Neuronal stem cell (in vitro differentiated cells): ENCODE data around the gene ATP13A4.

Experiments used
- DNase-seq: peaks from one replicate; pipeline ENCODE4 v3.0.0-alpha.2; 2013; ENCODE audit warnings: low spot score
- H2AFZ ChIP-seq: one replicate; pipeline ENCODE4 v1.6.1; 2013; ENCODE audit warnings: mild to moderate bottlenecking, low read length, inconsistent platforms
- H2AK5ac ChIP-seq: 2 replicates; pipeline ENCODE4 v1.6.1; 2013; ENCODE audit warnings: low read depth, mild to moderate bottlenecking, inconsistent platforms, low read length, moderate library complexity, mixed read lengths
- H2BK120ac ChIP-seq: 2 replicates; pipeline ENCODE4 v1.6.1; 2013; ENCODE audit warnings: low read depth, mild to moderate bottlenecking, inconsistent platforms, low read length, moderate library complexity, mixed read lengths
- H2BK12ac ChIP-seq: one replicate; pipeline ENCODE4 v1.6.1; 2013; ENCODE audit warnings: low read length, inconsistent platforms
- H2BK15ac ChIP-seq: 2 replicates; pipeline ENCODE4 v1.6.1; 2013; ENCODE audit warnings: mild to moderate bottlenecking, low read length, inconsistent platforms, mixed read lengths
- H2BK5ac ChIP-seq: one replicate; pipeline ENCODE4 v1.6.1; 2013; ENCODE audit warnings: inconsistent platforms, mild to moderate bottlenecking, low read length, moderate library complexity
- H3K14ac ChIP-seq: one replicate; pipeline ENCODE4 v1.6.1; 2013; ENCODE audit warnings: low read length, inconsistent platforms
- H3K18ac ChIP-seq: 2 replicates; pipeline ENCODE4 v1.6.1; 2013; ENCODE audit warnings: low read length, inconsistent platforms
- H3K23ac ChIP-seq: 2 replicates; pipeline ENCODE4 v1.6.1; 2013; ENCODE audit warnings: low read depth, mild to moderate bottlenecking, mixed read lengths, low read length, inconsistent platforms; ENCODE audit not compliant: poor library complexity
- H3K27ac ChIP-seq: replicated peaks from 3 replicates; pipeline ENCODE4 v1.5.1; 2013; ENCODE audit warnings: low read length, inconsistent platforms
- H3K27me3 ChIP-seq, 3 experiments: 2 replicates each; pipeline ENCODE4 v1.6.1; 2013; ENCODE audit warnings: low read length in 3 of 3, mild to moderate bottlenecking in 2 of 3, inconsistent platforms in 1 of 3, low read depth in 1 of 3, mixed read lengths in 1 of 3, moderate library complexity in 1 of 3; ENCODE audit not compliant: control insufficient read depth in 3 of 3, insufficient read depth in 3 of 3
- H3K36me3 ChIP-seq, 2 donors: replicated peaks in 1 of 2; 2 replicates each; pipeline ENCODE4 v1.6.1; 2013; ENCODE audit warnings: low read length in 2 of 2; ENCODE audit not compliant: control insufficient read depth in 2 of 2, insufficient read depth in 2 of 2
- H3K4ac ChIP-seq: 2 replicates; pipeline ENCODE4 v1.6.1; 2013; ENCODE audit warnings: inconsistent platforms, mild to moderate bottlenecking, low read length, moderate library complexity
- H3K4me1 ChIP-seq, 2 donors: 1 replicate in 1 of 2; 2 replicates in 1 of 2; pipeline ENCODE4 v1.6.1; 2013; ENCODE audit warnings: low read length in 2 of 2, low read depth in 1 of 2; ENCODE audit not compliant: control insufficient read depth in 2 of 2, insufficient read depth in 1 of 2
- H3K4me2 ChIP-seq: one replicate; pipeline ENCODE4 v1.6.1; 2013; ENCODE audit warnings: mild to moderate bottlenecking, low read length, inconsistent platforms; ENCODE audit not compliant: insufficient read depth, poor library complexity, severe bottlenecking
- H3K4me3 ChIP-seq, 2 donors: 2 replicates each; pipeline ENCODE4 v1.5.1; 2013; ENCODE audit warnings: low read length in 2 of 2, mild to moderate bottlenecking in 2 of 2, inconsistent platforms in 1 of 2, moderate library complexity in 1 of 2
- H3K79me1 ChIP-seq: one replicate; pipeline ENCODE4 v1.6.1; 2013; ENCODE audit warnings: low read depth, mild to moderate bottlenecking, inconsistent platforms, low read length, moderate library complexity
- H3K9ac ChIP-seq: one replicate; pipeline ENCODE4 v1.6.1; 2013; ENCODE audit warnings: mild to moderate bottlenecking, low read depth, low read length, inconsistent platforms; ENCODE audit not compliant: poor library complexity
- H3K9me3 ChIP-seq, 2 donors: replicated peaks in 1 of 2; 2 replicates each; pipeline versions ENCODE3 to v1.6.1; 2013; ENCODE audit warnings: low read length in 2 of 2, mild to moderate bottlenecking in 2 of 2, inconsistent platforms in 1 of 2, low read depth in 1 of 2, mixed read lengths in 1 of 2, moderate library complexity in 1 of 2; ENCODE audit not compliant: control insufficient read depth in 2 of 2, insufficient read depth in 1 of 2
- H4K8ac ChIP-seq: one replicate; pipeline ENCODE4 v1.6.1; 2013; ENCODE audit warnings: low read depth, mild to moderate bottlenecking, inconsistent platforms, low read length, moderate library complexity
- H4K91ac ChIP-seq: one replicate; pipeline ENCODE4 v1.6.1; 2013; ENCODE audit warnings: low read length, low read depth, mild to moderate bottlenecking, inconsistent platforms; ENCODE audit not compliant: poor library complexity
- WGBS, 2 donors: extraction: QIAGEN DNeasy Blood & Tissue Kit; methylation state at CpG; one replicate each; pipeline ENCODE4 v1.1.7; 2013; ENCODE audit warnings: missing lambda C conversion rate in 2 of 2, mixed read lengths in 1 of 2; ENCODE audit not compliant: insufficient read length in 2 of 2, insufficient replicate concordance in 1 of 2; ENCODE audit errors: extremely low coverage in 2 of 2; 5-methylcytosine and 5-hydroxymethylcytosine counted together

The ATP13A4 gene

DNA sequence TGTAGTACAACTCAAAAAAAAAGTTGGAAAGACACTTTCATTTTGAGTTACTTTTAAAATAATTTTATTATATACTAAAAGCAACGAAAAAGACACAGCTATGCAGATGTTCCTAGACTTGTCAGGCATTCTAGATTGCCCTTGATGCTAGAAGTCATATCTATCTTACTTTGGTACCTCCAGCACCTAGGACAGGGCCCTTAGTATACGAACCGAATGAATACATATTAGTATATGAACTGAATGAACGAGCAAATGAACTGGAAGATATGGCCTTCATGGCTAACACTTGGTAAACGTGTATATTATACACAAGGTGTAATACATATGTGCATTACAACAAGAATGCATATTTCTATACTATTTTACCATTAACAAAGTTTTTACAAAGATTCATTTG, 200.3 kb downstream of the ATP13A4 start:
- Histone ChIP-seq H3K4me1 (peaks cover 0 to 2% of the 10 kb centered on the region in 2 donors), H3K9ac (no peak overlapping the region), H3K36me3 (no peaks in the 10 kb centered on the region), H3K14ac (no peak overlapping the region), H2AK5ac (no peak overlapping the region), H3K4me2 (no peak overlapping the region), H3K27ac (no peak overlapping the region), H3K9me3 (no peaks in the 10 kb centered on the region), H3K4me3 (no peak overlapping the region), H2BK15ac (no peak overlapping the region), H2AFZ (no peak overlapping the region), H2BK12ac (no peak overlapping the region), H3K27me3 (no peaks in the 10 kb centered on the region), H3K79me1 (no peaks in the 10 kb centered on the region), H4K91ac (no peak overlapping the region), H4K8ac (no peak overlapping the region), H2BK120ac (no peak overlapping the region), H3K18ac (no peak overlapping the region), H3K23ac (no peak overlapping the region), H2BK5ac (no peak overlapping the region), H3K4ac (no peak overlapping the region)
- no CpG with 5 or more reads among the region's 5 CpGs for WGBS, 2 donors
- no peak for DNase-seq
